Activated B cell treated with CpG ODN at 0.5 μM for 24 hours (primary cell): ENCODE results near the gene TCP10L. TPM values are rescaled to one million over a fixed set of nuclear protein-coding genes. Genes with fewer than 3 reads are reported as not detected.
"Not testable (repeated sequence)": the region's sequence is repeated elsewhere in the genome, so short reads cannot be mapped to it uniquely, and the experiment has no call there.

Experiments
- ATAC-seq: fragments of 200-7000 bp; cut with Tn5 transposase; one replicate; pipeline ENCODE4 v1.10.0; 2021; ENCODE audit warnings: low read depth, mild to moderate bottlenecking, moderate library complexity
- CTCF ChIA-PET: fragments of 350-600 bp; sonication (Branson Sonifier 250); formaldehyde crosslinking; loops from one replicate; lab custom pipeline; 2021; ENCODE audit warnings: antibody characterized with exemption; lab: Charles Lee
- POLR2A ChIA-PET: fragments of 350-600 bp; sonication (Branson Sonifier 250); formaldehyde crosslinking; loops from one replicate; lab custom pipeline; 2021; ENCODE audit warnings: antibody characterized with exemption; lab: Charles Lee
- DNase-seq: peaks from one replicate; pipeline ENCODE4 v3.0.0; 2022
- H3K27ac Mint-ChIP-seq: one replicate; pipeline ENCODE4 v1.8.0; 2020; ENCODE audit warnings: mixed read lengths
- H3K27me3 Mint-ChIP-seq: one replicate; pipeline ENCODE4 v1.8.0; 2021; ENCODE audit warnings: mixed read lengths
- H3K36me3 Mint-ChIP-seq: one replicate; pipeline ENCODE4 v1.8.0; 2021; ENCODE audit warnings: low read depth, mixed read lengths
- H3K4me1 Mint-ChIP-seq: one replicate; pipeline ENCODE4 v1.8.0; 2021; ENCODE audit warnings: mixed read lengths
- H3K4me3 Mint-ChIP-seq: one replicate; pipeline ENCODE4 v1.8.0; 2020; ENCODE audit warnings: mild to moderate bottlenecking, mixed read lengths
- H3K9me3 Mint-ChIP-seq: one replicate; pipeline ENCODE4 v1.8.0; 2020; ENCODE audit warnings: mixed read lengths
- CTCF ChIP-seq: fragments of 200-600 bp; IDR thresholded peaks from one replicate; pipeline ENCODE4 v1.8.0; 2022; ENCODE audit warnings: antibody characterized with exemption, mild to moderate bottlenecking
- intact Hi-C: fragments of 100-400 bp; cut with micrococcal nuclease; formaldehyde crosslinking; loops from one replicate; pipeline ENCODE4 v1.15.1; 2024
- total RNA-seq: library from RNA; stranded (reverse); gene quantifications from 2 replicates; pipeline ENCODE4 v1.2.3, GENCODE V29; 2022

TCP10L gene
- total RNA-seq, 1 donor from 2014 or later = 0.58 TPM

DNA sequence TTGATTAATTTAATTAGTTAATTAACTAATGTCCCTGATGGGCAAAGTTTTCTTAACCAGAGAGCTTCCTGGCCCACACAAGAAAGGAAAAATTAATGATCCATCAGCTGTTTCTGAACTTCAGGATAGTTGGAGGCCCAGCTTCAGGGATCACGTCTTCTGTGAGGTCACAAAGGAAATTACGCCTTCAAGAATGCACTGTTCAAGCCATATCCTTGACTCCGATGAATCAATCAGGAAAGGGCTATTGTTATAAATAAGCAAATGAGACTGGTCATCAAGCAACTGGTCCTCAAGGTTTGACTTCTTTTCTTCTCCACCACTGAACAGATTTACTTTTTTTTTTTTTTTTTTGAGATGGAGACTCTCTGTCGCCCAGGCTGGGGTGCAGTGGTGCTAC lies 40.6 kb downstream of the TCP10L start:
- no peak for DNase-seq
- H3K27ac Mint-ChIP-seq = no peak overlapping the region
- POLR2A ChIA-PET = no interaction called here
- no peaks in the 10 kb centered on the region for H3K36me3 Mint-ChIP-seq
- peaks cover 9% of the 10 kb centered on the region for H3K27me3 Mint-ChIP-seq
- CTCF ChIA-PET = no interaction called here
- no peak overlapping the region for H3K4me3 Mint-ChIP-seq
- no peak for ATAC-seq
- H3K4me1 Mint-ChIP-seq = no peaks in the 10 kb centered on the region
- TF ChIP-seq CTCF = no peak
- H3K9me3 Mint-ChIP-seq = no peaks in the 10 kb centered on the region
- intact Hi-C loops = no loop called here

- no peaks in the 10 kb centered on the region for H3K36me3 Mint-ChIP-seq
- no peak overlapping the region for H3K27ac Mint-ChIP-seq
- H3K4me1 Mint-ChIP-seq = no peaks in the 10 kb centered on the region
- no peaks in the 10 kb centered on the region for H3K9me3 Mint-ChIP-seq
- H3K27me3 Mint-ChIP-seq = peaks cover 11% of the 10 kb centered on the region
- POLR2A ChIA-PET = no interaction called here
- CTCF ChIA-PET = no interaction called here
- no peak overlapping the region for H3K4me3 Mint-ChIP-seq
- TF ChIP-seq CTCF = no peak
- intact Hi-C loops = no loop called here
- no peak for ATAC-seq
- no peak for DNase-seq
Measured at GRCh38 chr21:32543975-32544374, 41.3 kb downstream of the TCP10L start.

DNA sequence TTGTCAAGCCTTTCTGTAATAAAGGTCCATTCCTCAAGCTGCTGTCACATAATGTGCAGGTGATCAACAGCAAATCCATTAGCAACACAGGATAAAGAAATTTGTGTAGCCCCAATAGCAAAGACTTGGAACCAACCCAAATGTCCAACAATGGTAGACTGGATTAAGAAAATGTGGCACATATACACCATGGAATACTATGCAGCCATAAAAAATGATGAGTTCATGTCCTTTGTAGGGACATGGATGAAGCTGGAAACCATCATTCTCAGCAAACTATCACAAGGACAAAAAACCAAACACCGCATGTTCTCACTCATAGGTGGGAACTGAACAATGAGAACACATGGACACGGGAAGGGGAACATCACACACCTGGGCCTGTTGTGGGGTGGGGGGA lies 42.3 kb downstream of the TCP10L start:
- H3K27ac Mint-ChIP-seq, POLR2A ChIA-PET, intact Hi-C loops, H3K9me3 Mint-ChIP-seq, CTCF ChIA-PET, H3K36me3 Mint-ChIP-seq, H3K4me3 Mint-ChIP-seq, H3K4me1 Mint-ChIP-seq, ATAC-seq, DNase-seq: not testable (repeated sequence)
- peaks cover 15% of the 10 kb centered on the region for H3K27me3 Mint-ChIP-seq

GRCh38 chr21:32539378-32539777 lies 45.9 kb downstream of the TCP10L start:
- Mint-ChIP-seq H3K9me3 (no peaks in the 10 kb centered on the region), H3K27me3 (peaks cover 22% of the 10 kb centered on the region), H3K4me1 (no peaks in the 10 kb centered on the region), H3K27ac (no peak overlapping the region), H3K4me3 (no peak overlapping the region), H3K36me3 (no peaks in the 10 kb centered on the region)
- no peak for TF ChIP-seq CTCF
- POLR2A ChIA-PET = no interaction called here
- CTCF ChIA-PET = no interaction called here
- intact Hi-C loops = no loop called here
- ATAC-seq = no peak
- no peak for DNase-seq

GRCh38 chr21:32538147-32538792 lies 47.1 kb downstream of the TCP10L start:
- H3K27ac Mint-ChIP-seq = no peak overlapping the region
- ChIA-PET CTCF (no interaction called here), POLR2A (no interaction called here)
- no peak for DNase-seq
- TF ChIP-seq CTCF = no peak
- no peak for ATAC-seq
- H3K9me3 Mint-ChIP-seq = no peaks in the 10 kb centered on the region
- intact Hi-C loops = no loop called here
- H3K4me1 Mint-ChIP-seq = no peaks in the 10 kb centered on the region
- H3K4me3 Mint-ChIP-seq = no peak overlapping the region
- H3K36me3 Mint-ChIP-seq = no peaks in the 10 kb centered on the region
- peaks cover 22% of the 10 kb centered on the region for H3K27me3 Mint-ChIP-seq

GRCh38 chr21:32537569-32537881 lies 47.8 kb downstream of the TCP10L start:
- H3K4me1 Mint-ChIP-seq = no peaks in the 10 kb centered on the region
- TF ChIP-seq CTCF = no peak
- ChIA-PET CTCF (no interaction called here), POLR2A (no interaction called here)
- H3K4me3 Mint-ChIP-seq = no peak overlapping the region
- no peaks in the 10 kb centered on the region for H3K9me3 Mint-ChIP-seq
- ATAC-seq (no peak), DNase-seq (no peak)
- no peak overlapping the region for H3K27ac Mint-ChIP-seq
- intact Hi-C loops = no loop called here
- H3K27me3 Mint-ChIP-seq = peaks cover 22% of the 10 kb centered on the region
- H3K36me3 Mint-ChIP-seq = no peaks in the 10 kb centered on the region
